A673 (cell line): Measurements from ENCODE around the gene ACKR3. TPM values are rescaled to one million over a fixed set of nuclear protein-coding genes. Genes with fewer than 3 reads are reported as not detected.

Source experiments
- BruUV-seq: library from RNA; stranded (reverse); fragments of 400-500 nt; replicated peaks from 2 replicates; lab custom pipeline; 2021; lab: Mats Ljungman, UMichigan
- CTCF ChIA-PET: fragments of 300-600 bp; sonication (Branson Sonifier 250); formaldehyde crosslinking; loops from one replicate; lab custom pipeline; 2022; ENCODE audit warnings: antibody characterized with exemption; lab: Charles Lee
- POLR2A ChIA-PET: fragments of 300-600 bp; sonication (Branson Sonifier 250); formaldehyde crosslinking; loops from one replicate; lab custom pipeline; 2022; ENCODE audit warnings: antibody characterized with exemption; ENCODE audit not compliant: low non-redundant PET; lab: Charles Lee
- DNase-seq: peaks from one replicate; pipeline ENCODE4 v3.0.0-alpha.2; 2015; ENCODE audit warnings: low spot score
- H3K27ac ChIP-seq: fragments of 200-600 bp; sonication (generic); 2 replicates; pipeline ENCODE4 v1.5.1; 2016; ENCODE audit warnings: mixed run types, low read depth, mild to moderate bottlenecking, mixed read lengths, antibody characterized with exemption, low read length; ENCODE audit not compliant: poor library complexity, severe bottlenecking
- H3K27me3 ChIP-seq: fragments of 200-600 bp; sonication (generic); replicated peaks from 2 replicates; pipeline ENCODE4 v1.6.1; 2017; ENCODE audit warnings: mixed run types, low read depth, mild to moderate bottlenecking, mixed read lengths, antibody characterized with exemption, low read length; ENCODE audit not compliant: insufficient read depth, poor library complexity
- H3K36me3 ChIP-seq: fragments of 200-600 bp; sonication (generic); 2 replicates; pipeline ENCODE4 v1.6.1; 2016; ENCODE audit warnings: mixed run types, mild to moderate bottlenecking, mixed read lengths, antibody characterized with exemption, low read length; ENCODE audit not compliant: insufficient read depth, poor library complexity, severe bottlenecking
- H3K4me1 ChIP-seq: fragments of 200-600 bp; sonication (generic); 2 replicates; pipeline ENCODE4 v1.6.1; 2017; ENCODE audit warnings: mixed run types, mild to moderate bottlenecking, mixed read lengths, antibody characterized with exemption, low read length; ENCODE audit not compliant: insufficient read depth, poor library complexity, severe bottlenecking
- H3K4me3 ChIP-seq: fragments of 200-600 bp; sonication (generic); 2 replicates; pipeline ENCODE4 v1.5.1; 2016; ENCODE audit warnings: low read depth, mixed run types, mild to moderate bottlenecking, mixed read lengths, low read length; ENCODE audit not compliant: poor library complexity, severe bottlenecking
- H3K9me3 ChIP-seq: fragments of 200-600 bp; sonication (generic); 2 replicates; pipeline ENCODE4 v1.6.1; 2016; ENCODE audit warnings: mixed run types, low read depth, mild to moderate bottlenecking, mixed read lengths, antibody characterized with exemption, low read length; ENCODE audit not compliant: poor library complexity, severe bottlenecking
- EZH2 ChIP-seq: fragments of 200-600 bp; sonication (generic); IDR thresholded peaks from 2 replicates; pipeline ENCODE4 v1.6.1; 2017; ENCODE audit warnings: borderline replicate concordance, low read depth, mild to moderate bottlenecking, mixed read lengths, antibody characterized with exemption, low read length; ENCODE audit not compliant: poor library complexity, severe bottlenecking
- intact Hi-C: fragments of 100-400 bp; cut with micrococcal nuclease; formaldehyde crosslinking; loops from one replicate; pipeline ENCODE4 v1.10.0; 2022; ENCODE audit not compliant: unreplicated experiment
- total RNA-seq: library from RNA; stranded (reverse); gene quantifications from 2 replicates; pipeline ENCODE4 v1.2.3, GENCODE V29; 2021
- TF ChIP-seq, protein P1 (sequence below): fragments of 300-800, 200-600 bp; sonication (generic); conservative IDR thresholded peaks from 2 replicates; pipeline ENCODE4 v1.5.1; 2017; ENCODE audit warnings: low read depth, mild to moderate bottlenecking, antibody characterized with exemption, low read length, moderate library complexity, mixed read lengths

Gene ACKR3
- total RNA-seq, 1 experiment from 2014 or later = 0.52 TPM

GRCh38 chr2:236557306-236558030 lies 12.2 kb upstream of the ACKR3 start:
- CTCF ChIA-PET = no interaction called here
- intact Hi-C loops = no loop called here
- POLR2A ChIA-PET = no interaction called here

GRCh38 chr2:236558036-236558435 lies 11.6 kb upstream of the ACKR3 start:
- POLR2A ChIA-PET = no interaction called here
- no peak overlapping the region for H3K27ac ChIP-seq
- H3K4me3 ChIP-seq = no peak overlapping the region
- BruUV-seq = no TSS peak
- TF ChIP-seq EZH2 = no peak
- TF ChIP-seq, protein P1, sequence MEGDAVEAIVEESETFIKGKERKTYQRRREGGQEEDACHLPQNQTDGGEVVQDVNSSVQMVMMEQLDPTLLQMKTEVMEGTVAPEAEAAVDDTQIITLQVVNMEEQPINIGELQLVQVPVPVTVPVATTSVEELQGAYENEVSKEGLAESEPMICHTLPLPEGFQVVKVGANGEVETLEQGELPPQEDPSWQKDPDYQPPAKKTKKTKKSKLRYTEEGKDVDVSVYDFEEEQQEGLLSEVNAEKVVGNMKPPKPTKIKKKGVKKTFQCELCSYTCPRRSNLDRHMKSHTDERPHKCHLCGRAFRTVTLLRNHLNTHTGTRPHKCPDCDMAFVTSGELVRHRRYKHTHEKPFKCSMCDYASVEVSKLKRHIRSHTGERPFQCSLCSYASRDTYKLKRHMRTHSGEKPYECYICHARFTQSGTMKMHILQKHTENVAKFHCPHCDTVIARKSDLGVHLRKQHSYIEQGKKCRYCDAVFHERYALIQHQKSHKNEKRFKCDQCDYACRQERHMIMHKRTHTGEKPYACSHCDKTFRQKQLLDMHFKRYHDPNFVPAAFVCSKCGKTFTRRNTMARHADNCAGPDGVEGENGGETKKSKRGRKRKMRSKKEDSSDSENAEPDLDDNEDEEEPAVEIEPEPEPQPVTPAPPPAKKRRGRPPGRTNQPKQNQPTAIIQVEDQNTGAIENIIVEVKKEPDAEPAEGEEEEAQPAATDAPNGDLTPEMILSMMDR = no peak
- DNase-seq = no peak
- H3K27me3 ChIP-seq = peaks cover 3% of the 10 kb centered on the region
- H3K9me3 ChIP-seq = no peaks in the 10 kb centered on the region
- CTCF ChIA-PET = no interaction called here
- no peaks in the 10 kb centered on the region for H3K36me3 ChIP-seq
- intact Hi-C loops = no loop called here
- H3K4me1 ChIP-seq = no peaks in the 10 kb centered on the region

More at GRCh38 chr2:236557306-236558030, 12.2 kb upstream of the ACKR3 start:
- TF ChIP-seq EZH2 = no peak
- no peak overlapping the region for H3K4me3 ChIP-seq
- H3K9me3 ChIP-seq = no peaks in the 10 kb centered on the region
- no TSS peak for BruUV-seq
- H3K36me3 ChIP-seq = no peaks in the 10 kb centered on the region
- H3K27me3 ChIP-seq = peaks cover 3% of the 10 kb centered on the region
- no peak overlapping the region for H3K27ac ChIP-seq
- no peaks in the 10 kb centered on the region for H3K4me1 ChIP-seq
- DNase-seq = no peak

GRCh38 chr2:236558993-236559978 lies 10.3 kb upstream of the ACKR3 start:
- CTCF ChIA-PET = interaction anchor here (0.7 kb wide), 1 partner anchor 585 kb away, joined by 4 read pairs; no protein-coding TSS in a partner anchor
- H3K4me3 ChIP-seq = no peak overlapping the region
- no peaks in the 10 kb centered on the region for H3K9me3 ChIP-seq
- intact Hi-C loops = no loop called here
- no peak for DNase-seq
- H3K27me3 ChIP-seq = peaks cover 3% of the 10 kb centered on the region
- no TSS peak for BruUV-seq
- POLR2A ChIA-PET = no interaction called here
- TF ChIP-seq EZH2 = no peak
- TF ChIP-seq, protein P1 = no peak
- no peak overlapping the region for H3K27ac ChIP-seq
- no peaks in the 10 kb centered on the region for H3K4me1 ChIP-seq
- no peaks in the 10 kb centered on the region for H3K36me3 ChIP-seq
